Endothelial cell of umbilical vein (primary cell): ENCODE results near the gene TMPRSS9. TPM values are rescaled to one million over a fixed set of nuclear protein-coding genes. Genes with fewer than 3 reads are reported as not detected.

ENCODE experiments used
- BruUV-seq: library from RNA; stranded (reverse); fragments of 400-500 nt; replicated peaks from 2 replicates; lab custom pipeline; 2021; lab: Mats Ljungman, UMichigan
- CTCF ChIA-PET: fragments of 300-600, 350-600 bp; sonication (Branson Sonifier 250); formaldehyde crosslinking; loops from one replicate; lab custom pipeline; 2021; ENCODE audit warnings: antibody characterized with exemption, inconsistent platforms; lab: Charles Lee
- POLR2A ChIA-PET: fragments of 300-600, 350-600 bp; sonication (Branson Sonifier 250); formaldehyde crosslinking; loops from one replicate; lab custom pipeline; 2021; ENCODE audit warnings: antibody characterized with exemption, inconsistent platforms; lab: Charles Lee
- DNase-seq: peaks from one replicate; pipeline ENCODE4 v3.0.0-alpha.2; 2011; ENCODE audit warnings: low read depth, low spot score
- FAIRE-seq: peaks from 2 replicates; lab custom pipeline; 2011; peaks lifted over from hg19 to GRCh38; lab: Jason Lieb, UNC
- H2AFZ ChIP-seq: 2 replicates; pipeline ENCODE4 v1.6.0; 2012; ENCODE audit warnings: low read depth, low read length, control low read depth, inconsistent platforms
- H3K27ac ChIP-seq: 2 replicates; pipeline ENCODE4 v1.5.1; 2011; ENCODE audit warnings: low read depth, mild to moderate bottlenecking, control low read depth, low read length, moderate library complexity; ENCODE audit not compliant: insufficient read depth
- H3K27me3 ChIP-seq, 2 experiments: 2 replicates each; pipeline versions ENCODE4 v1.6.0 to v1.6.1; 2011; ENCODE audit warnings: low read length in 2 of 2, mixed read lengths in 1 of 2; ENCODE audit not compliant: control insufficient read depth in 2 of 2, insufficient read depth in 2 of 2
- H3K36me3 ChIP-seq, 2 experiments: 2 replicates in 1 of 2; 3 replicates in 1 of 2; pipeline ENCODE4 v1.5.1; 2011; ENCODE audit warnings: low read length in 2 of 2, mild to moderate bottlenecking in 1 of 2, moderate library complexity in 1 of 2; ENCODE audit not compliant: control insufficient read depth in 2 of 2, insufficient read depth in 2 of 2; ENCODE audit errors: extremely low read depth in 1 of 2
- H3K4me1 ChIP-seq: 3 replicates; pipeline ENCODE4 v1.5.1; 2011; ENCODE audit warnings: mild to moderate bottlenecking, low read length; ENCODE audit not compliant: control insufficient read depth, insufficient read depth; ENCODE audit errors: extremely low read depth
- H3K4me2 ChIP-seq: 2 replicates; pipeline ENCODE4 v1.6.1; 2011; ENCODE audit warnings: low read length, control low read depth, mixed read lengths; ENCODE audit not compliant: insufficient read depth
- H3K4me3 ChIP-seq, 3 experiments: fragments of 200-600 bp in 1 of 3; sonication (generic), shearing (Covaris generic) in 1 of 3; replicated peaks in 1 of 3; 2 replicates each; pipeline ENCODE4 v1.5.1; 2011 to 2016; ENCODE audit warnings: control low read depth in 3 of 3, low read length in 3 of 3, mild to moderate bottlenecking in 2 of 3, inconsistent platforms in 1 of 3, low read depth in 1 of 3, moderate library complexity in 1 of 3; ENCODE audit not compliant: insufficient read depth in 1 of 3
- H3K79me2 ChIP-seq: 2 replicates; pipeline ENCODE4 v1.6.0; 2012; ENCODE audit warnings: low read length, inconsistent platforms; ENCODE audit not compliant: control insufficient read depth, insufficient read depth
- H3K9ac ChIP-seq: replicated peaks from 2 replicates; pipeline ENCODE3; 2011; ENCODE audit warnings: low read length, control low read depth; ENCODE audit not compliant: insufficient read depth; ENCODE audit errors: extremely low read depth
- H3K9me1 ChIP-seq: replicated peaks from 3 replicates; pipeline ENCODE4 v1.6.0; 2011; ENCODE audit warnings: mild to moderate bottlenecking, low read length; ENCODE audit not compliant: control insufficient read depth, insufficient read depth; ENCODE audit errors: extremely low read depth
- H3K9me3 ChIP-seq: replicated peaks from 2 replicates; pipeline ENCODE4 v1.5.1; 2012; ENCODE audit warnings: low read length, inconsistent platforms; ENCODE audit not compliant: control insufficient read depth, insufficient read depth
- H4K20me1 ChIP-seq: replicated peaks from 2 replicates; pipeline ENCODE3; 2011; ENCODE audit warnings: mild to moderate bottlenecking, low read length; ENCODE audit not compliant: control insufficient read depth, insufficient read depth; ENCODE audit errors: extremely low read depth
- EZH2 ChIP-seq: IDR thresholded peaks from 2 replicates; pipeline ENCODE4 v1.6.1; 2012; ENCODE audit warnings: borderline replicate concordance, low read depth, mild to moderate bottlenecking, moderate library complexity, low read length, inconsistent platforms; ENCODE audit not compliant: severe bottlenecking
- FOS ChIP-seq: IDR thresholded peaks from 2 replicates; pipeline ENCODE4 v1.6.1; 2011; ENCODE audit warnings: mild to moderate bottlenecking, low read length, moderate library complexity, borderline replicate concordance; ENCODE audit not compliant: insufficient read depth
- GATA2 ChIP-seq: IDR thresholded peaks from 2 replicates; pipeline ENCODE4 v1.7.0; 2011; ENCODE audit warnings: low read depth, mild to moderate bottlenecking, moderate library complexity, mixed read lengths, low read length; ENCODE audit not compliant: insufficient read length, insufficient read depth
- JUN ChIP-seq: IDR thresholded peaks from 2 replicates; pipeline ENCODE4 v1.6.1; 2011; ENCODE audit warnings: borderline replicate concordance, low read depth; ENCODE audit not compliant: insufficient read length, insufficient read depth
- MYC ChIP-seq: IDR thresholded peaks from one replicate; pipeline ENCODE4 v1.6.1; 2011; ENCODE audit warnings: mild to moderate bottlenecking, low read depth, low read length
- POLR2A ChIP-seq: IDR thresholded peaks from 2 replicates; pipeline ENCODE4 v1.6.1; 2012; ENCODE audit warnings: low read depth, mild to moderate bottlenecking, control low read depth, low read length
- POLR2AphosphoS5 ChIP-seq: IDR thresholded peaks from 2 replicates; pipeline ENCODE4 v1.6.1; 2012; ENCODE audit warnings: low read depth, mild to moderate bottlenecking, control low read depth, low read length, moderate library complexity; ENCODE audit not compliant: insufficient read depth
- dilution Hi-C: fragments of 300-500 bp; cut with MboI; formaldehyde crosslinking; loops from one replicate; pipeline ENCODE4 v1.15.0; 2019; ENCODE audit warnings: low sequenced_read_pairs; ENCODE audit not compliant: extremely low pct_ligation_motif_present
- intact Hi-C: fragments of 100-400 bp; cut with micrococcal nuclease; formaldehyde crosslinking; loops from one replicate; pipeline ENCODE4 v1.10.0; 2022
- polyA plus RNA-seq, 4 experiments: library from polyadenylated mRNA; depleted of rRNA in 3 of 4; stranded (reverse) in 3 of 4; unstranded in 1 of 4; fragments of >200 nt; gene quantifications; 2 replicates each; pipeline versions ENCODE4 v1.2.1 to v1.2.3, GENCODE V29; 2011 to 2012; ENCODE audit warnings: missing spikeins in 1 of 4
- total RNA-seq: library from RNA; stranded (reverse); gene quantifications from 2 replicates; pipeline ENCODE4 v1.2.3, GENCODE V29; 2021
- TF ChIP-seq, protein P1 (sequence below): IDR thresholded peaks from 2 replicates; pipeline ENCODE4 v1.6.1; 2011; ENCODE audit not compliant: insufficient read depth, insufficient read length
- TF ChIP-seq, protein P2 (sequence below), 2 donors: IDR thresholded peaks; 1 replicate in 1 of 2; 2 replicates in 1 of 2; pipeline ENCODE4 v1.5.1; 2011; ENCODE audit warnings: low read length in 2 of 2, mild to moderate bottlenecking in 2 of 2, moderate library complexity in 2 of 2, control low read depth in 1 of 2, inconsistent platforms in 1 of 2, low read depth in 1 of 2; ENCODE audit not compliant: insufficient read depth in 1 of 2; ENCODE audit errors: extremely low read depth in 1 of 2

TMPRSS9 gene
- total and polyA plus RNA-seq, 2 donors (not counting 3 experiments of a cell fraction or from before 2014, with no cell fraction given), result not detected

DNA sequence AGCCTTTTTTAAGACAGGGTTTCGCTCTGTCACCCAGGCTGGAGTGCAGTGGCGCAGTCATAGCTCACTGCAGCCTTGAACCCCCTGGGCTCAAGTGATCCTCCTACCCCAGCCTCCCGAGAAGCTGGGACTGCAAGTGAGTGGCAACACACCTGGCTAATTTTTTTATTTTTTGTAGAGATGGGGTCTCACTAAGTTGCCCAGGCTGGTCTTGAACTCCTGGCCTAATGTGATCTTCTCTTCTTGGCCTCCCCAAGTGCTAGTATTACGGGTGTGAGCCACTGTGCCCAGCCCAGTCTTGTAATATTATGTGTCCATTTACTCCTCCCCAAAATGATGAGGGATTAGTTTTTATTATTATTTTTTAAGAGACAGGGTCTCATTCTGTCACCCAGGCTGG lies 49.0 kb upstream of the TMPRSS9 start:
- no peaks in the 10 kb centered on the region for H3K9me1 ChIP-seq
- peaks cover 10 to 31% of the 10 kb centered on the region in 2 experiments for H3K27me3 ChIP-seq
- FAIRE-seq (no peak), DNase-seq (no peak)
- no peak for TF ChIP-seq FOS
- TF ChIP-seq GATA2, result no peak
- TF ChIP-seq, protein P1, sequence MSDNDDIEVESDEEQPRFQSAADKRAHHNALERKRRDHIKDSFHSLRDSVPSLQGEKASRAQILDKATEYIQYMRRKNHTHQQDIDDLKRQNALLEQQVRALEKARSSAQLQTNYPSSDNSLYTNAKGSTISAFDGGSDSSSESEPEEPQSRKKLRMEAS, result no peak
- TF ChIP-seq JUN, result no peak
- no peak for TF ChIP-seq EZH2
- TF ChIP-seq POLR2AphosphoS5, result no peak
- no peak for TF ChIP-seq POLR2A
- TF ChIP-seq MYC, result no peak
- TF ChIP-seq, protein P2, sequence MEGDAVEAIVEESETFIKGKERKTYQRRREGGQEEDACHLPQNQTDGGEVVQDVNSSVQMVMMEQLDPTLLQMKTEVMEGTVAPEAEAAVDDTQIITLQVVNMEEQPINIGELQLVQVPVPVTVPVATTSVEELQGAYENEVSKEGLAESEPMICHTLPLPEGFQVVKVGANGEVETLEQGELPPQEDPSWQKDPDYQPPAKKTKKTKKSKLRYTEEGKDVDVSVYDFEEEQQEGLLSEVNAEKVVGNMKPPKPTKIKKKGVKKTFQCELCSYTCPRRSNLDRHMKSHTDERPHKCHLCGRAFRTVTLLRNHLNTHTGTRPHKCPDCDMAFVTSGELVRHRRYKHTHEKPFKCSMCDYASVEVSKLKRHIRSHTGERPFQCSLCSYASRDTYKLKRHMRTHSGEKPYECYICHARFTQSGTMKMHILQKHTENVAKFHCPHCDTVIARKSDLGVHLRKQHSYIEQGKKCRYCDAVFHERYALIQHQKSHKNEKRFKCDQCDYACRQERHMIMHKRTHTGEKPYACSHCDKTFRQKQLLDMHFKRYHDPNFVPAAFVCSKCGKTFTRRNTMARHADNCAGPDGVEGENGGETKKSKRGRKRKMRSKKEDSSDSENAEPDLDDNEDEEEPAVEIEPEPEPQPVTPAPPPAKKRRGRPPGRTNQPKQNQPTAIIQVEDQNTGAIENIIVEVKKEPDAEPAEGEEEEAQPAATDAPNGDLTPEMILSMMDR (IDR thresholded peaks at IDR 0.05; ENCODE audit: extremely low read depth in 1 of 2, insufficient read depth in 1 of 2, low read depth in 1 of 2, low read length in 2 of 2), result no peak
- no peak overlapping the region for H2AFZ ChIP-seq
- no peak overlapping the region for H3K9ac ChIP-seq
- H3K36me3 ChIP-seq, result no peaks in the 10 kb centered on the region
- H3K4me2 ChIP-seq, result no peak overlapping the region
- H4K20me1 ChIP-seq, result no peaks in the 10 kb centered on the region
- no TSS peak for BruUV-seq
- H3K4me1 ChIP-seq, result no peaks in the 10 kb centered on the region
- dilution Hi-C loops (no loop called here), intact Hi-C loops (loop anchor here (10.0 kb wide), 1 partner anchor 376 kb away; no protein-coding TSS in a partner anchor)
- no peak overlapping the region for H3K4me3 ChIP-seq
- ChIA-PET CTCF (interaction anchor here (1.4 kb wide), 1 partner anchor 17 kb away, joined by 5 read pairs; the partner anchor contains the start of gene LSM7), POLR2A (no interaction called here)
- H3K27ac ChIP-seq, result no peak overlapping the region
- H3K9me3 ChIP-seq, result peaks cover 2% of the 10 kb centered on the region
- no peaks in the 10 kb centered on the region for H3K79me2 ChIP-seq
